Measurements from ENCODE around the gene NECAB3. TPM values are rescaled to one million over a fixed set of nuclear protein-coding genes. Genes with fewer than 3 reads are reported as not detected.

Gene NECAB3
- total RNA-seq, 4 donors from 2014 or later: 30.6 to 71.9 (median 52.9) TPM

DNA sequence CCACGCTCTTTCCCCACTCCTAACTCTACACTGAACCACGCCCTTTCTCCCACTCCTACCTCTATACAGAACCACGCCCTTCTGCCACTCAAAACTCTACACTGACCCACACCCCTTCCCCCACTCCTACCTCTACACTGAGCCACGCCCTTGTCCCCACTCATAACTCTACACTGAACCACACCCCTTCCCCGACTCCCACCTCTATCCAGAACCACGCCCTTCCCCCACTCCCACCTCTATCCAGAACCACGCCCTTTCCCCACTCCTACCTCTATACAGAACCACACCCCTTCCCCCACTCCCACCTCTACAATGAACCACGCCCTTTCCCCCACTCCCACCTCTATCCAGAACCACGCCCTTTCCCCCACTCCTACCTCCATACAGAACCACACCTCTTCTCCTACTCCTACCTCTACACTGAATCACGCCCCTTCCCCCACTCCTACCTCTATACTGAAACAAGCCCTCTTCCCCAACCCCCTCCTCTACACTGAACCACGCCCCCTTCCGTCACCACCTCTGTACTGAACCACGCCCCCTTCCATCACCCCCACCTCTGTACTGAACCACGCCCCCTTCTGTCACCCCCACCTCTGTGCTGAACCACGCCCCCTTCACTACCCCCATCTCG, 35.8 kb upstream of the NECAB3 start:
- no peaks in the 10 kb centered on the region for H3K4me1 ChIP-seq
- WGBS, 2 donors (ENCODE audit: low coverage in 1 of 2): 91 to 93% methylated on average over 8 to 14 of the region's 16 CpGs
- no peaks in the 10 kb centered on the region for H3K9me3 ChIP-seq
- H3K27ac ChIP-seq: no peak overlapping the region
- no peak overlapping the region for H3K4me3 ChIP-seq
- no peak for TF ChIP-seq POLR2AphosphoS5 (IDR thresholded peaks at IDR 0.05)
- no peak for TF ChIP-seq EP300 (IDR thresholded peaks at IDR 0.05)
- no peak for TF ChIP-seq POLR2A (IDR thresholded peaks at IDR 0.05)
- TF ChIP-seq CTCF (IDR thresholded peaks at IDR 0.05): no peak
- peaks cover 0 to 80% of the 10 kb centered on the region in 2 donors for H3K36me3 ChIP-seq
- no peaks in the 10 kb centered on the region for H3K27me3 ChIP-seq
- no peak for ATAC-seq

- H3K27me3 ChIP-seq: no peaks in the 10 kb centered on the region
- no peaks in the 10 kb centered on the region for H3K4me1 ChIP-seq
- H3K27ac ChIP-seq: no peak overlapping the region
- H3K9me3 ChIP-seq: no peaks in the 10 kb centered on the region
- WGBS, 2 donors (ENCODE audit: low coverage in 1 of 2): 60% methylated on average over 1 of the region's 2 CpGs; no CpG with 5 or more reads in 1 of the 2 donors
- TF ChIP-seq POLR2A (IDR thresholded peaks at IDR 0.05) (no peak), EP300 (IDR thresholded peaks at IDR 0.05) (no peak), CTCF (IDR thresholded peaks at IDR 0.05) (no peak), POLR2AphosphoS5 (IDR thresholded peaks at IDR 0.05) (no peak)
- no peak overlapping the region for H3K4me3 ChIP-seq
- H3K36me3 ChIP-seq: peaks cover 0 to 77% of the 10 kb centered on the region in 2 donors
- ATAC-seq: no peak
These were observed 35.2 kb upstream of the NECAB3 start for GRCh38 chr20:33709398-33709797.

DNA sequence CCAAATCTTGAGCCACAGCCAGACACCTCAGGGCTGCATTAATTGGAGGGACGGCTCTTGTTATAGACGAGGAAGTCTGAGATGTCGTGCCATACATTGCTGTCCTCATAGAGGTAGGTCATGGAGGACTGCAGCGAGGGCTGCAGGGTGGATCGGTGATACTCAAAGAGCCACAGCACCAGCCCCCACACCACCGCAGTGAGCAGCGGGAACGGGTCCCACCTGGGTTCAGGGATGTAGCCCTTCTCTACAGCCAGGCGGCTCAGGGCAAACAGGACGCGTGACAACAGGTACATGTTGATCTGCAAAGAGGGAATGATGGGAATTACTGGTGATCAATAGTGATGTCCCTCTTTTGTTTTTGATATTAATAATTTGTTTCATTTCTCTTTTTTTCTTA, 33.4 kb upstream of the NECAB3 start:
- H3K27me3 ChIP-seq: no peaks in the 10 kb centered on the region
- no peak for ATAC-seq
- peaks cover 0 to 64% of the 10 kb centered on the region in 2 donors for H3K36me3 ChIP-seq
- 71 to 100% methylated on average over 4 of the region's 11 CpGs for WGBS, 2 donors (ENCODE audit: low coverage in 1 of 2)
- H3K27ac ChIP-seq: no peak overlapping the region
- no peak overlapping the region for H3K4me3 ChIP-seq
- TF ChIP-seq POLR2AphosphoS5 (IDR thresholded peaks at IDR 0.05) (no peak), EP300 (IDR thresholded peaks at IDR 0.05) (no peak), CTCF (IDR thresholded peaks at IDR 0.05) (no peak), POLR2A (IDR thresholded peaks at IDR 0.05) (no peak)
- H3K4me1 ChIP-seq: peaks cover 0 to 7% (median 0%) of the 10 kb centered on the region in 3 donors
- H3K9me3 ChIP-seq: no peaks in the 10 kb centered on the region

DNA sequence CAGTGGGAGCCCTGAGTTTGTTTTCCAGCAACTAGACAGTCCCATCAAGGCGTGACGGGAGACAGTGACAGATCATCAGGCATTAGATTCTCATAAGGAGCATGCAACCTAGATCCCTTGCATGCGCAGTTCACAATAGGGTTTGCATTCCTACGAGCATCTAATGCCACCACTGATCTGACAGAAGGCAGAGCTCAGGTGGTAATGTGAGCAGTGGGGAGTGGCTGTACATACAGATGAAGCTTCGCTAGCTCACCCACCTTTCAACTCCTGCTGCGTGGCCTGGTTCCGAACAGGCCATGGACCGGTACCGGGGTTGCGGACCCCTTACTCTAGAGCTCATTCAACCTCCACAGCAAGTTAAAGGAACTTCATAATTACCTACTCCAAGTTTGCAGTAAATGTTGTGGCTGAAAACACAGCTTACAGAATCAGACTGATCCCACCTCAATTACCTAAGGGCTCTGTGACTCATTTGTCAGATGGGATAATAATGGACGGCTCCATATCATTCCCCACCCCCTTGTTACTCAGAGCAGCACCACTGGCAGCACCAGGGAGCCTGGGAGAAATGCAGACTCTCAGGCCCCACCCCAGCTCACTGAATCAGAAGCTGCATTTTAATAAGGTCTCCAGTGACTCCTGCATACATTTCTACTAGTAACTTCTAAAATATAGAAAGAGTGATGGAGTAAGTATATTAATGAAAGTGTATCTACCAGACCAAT, 30.1 kb upstream of the NECAB3 start:
- H3K9me3 ChIP-seq: no peaks in the 10 kb centered on the region
- H3K27ac ChIP-seq: no peak overlapping the region
- TF ChIP-seq POLR2A (IDR thresholded peaks at IDR 0.05) (no peak), EP300 (IDR thresholded peaks at IDR 0.05) (no peak), CTCF (IDR thresholded peaks at IDR 0.05) (no peak), POLR2AphosphoS5 (IDR thresholded peaks at IDR 0.05) (no peak)
- WGBS, 2 donors (ENCODE audit: low coverage in 1 of 2): 71 to 100% methylated on average over 1 of the region's 11 CpGs
- no peaks in the 10 kb centered on the region for H3K27me3 ChIP-seq
- no peak for ATAC-seq
- peaks cover 0 to 9% (median 0%) of the 10 kb centered on the region in 3 donors for H3K4me1 ChIP-seq
- H3K36me3 ChIP-seq: peaks cover 0 to 35% of the 10 kb centered on the region in 2 donors
- no peak overlapping the region for H3K4me3 ChIP-seq
